ENCODE measurements around the gene TRPM1.

The TRPM1 gene

DNA sequence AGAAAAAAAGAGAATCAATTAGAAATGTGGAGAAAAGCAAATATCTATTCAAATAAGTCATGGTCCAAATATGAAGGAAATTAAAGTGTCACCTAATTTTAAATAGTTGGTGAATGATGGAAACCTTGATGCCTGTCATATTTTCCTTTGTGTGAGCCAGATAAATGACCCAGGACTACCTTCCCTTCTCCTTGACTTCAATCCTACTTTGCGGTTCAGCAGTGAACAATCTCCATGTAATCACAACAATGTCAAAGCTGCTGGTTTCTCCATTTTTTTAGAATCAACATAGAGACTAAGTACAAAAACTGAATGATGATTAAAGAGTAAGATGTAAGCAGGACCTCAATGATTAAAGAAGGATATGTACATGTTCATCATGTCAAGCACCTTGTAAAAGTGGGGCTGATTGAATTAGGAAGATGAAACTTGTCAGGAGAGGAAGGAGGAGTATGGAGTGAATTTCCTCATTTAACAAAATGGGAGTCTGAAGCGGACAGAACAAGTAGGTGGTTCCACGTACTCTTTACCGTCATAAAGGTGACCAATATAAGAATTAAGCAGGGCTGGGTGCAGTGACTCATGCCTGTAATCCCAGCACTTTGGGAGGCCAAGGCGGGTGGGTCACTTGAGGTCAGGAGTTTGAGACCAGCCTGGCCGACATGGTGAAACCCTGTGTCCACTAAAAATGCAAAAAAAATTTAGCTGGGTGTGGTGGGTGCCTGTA, 43.1 kb downstream of the TRPM1 start:
- no peak for FAIRE-seq

GRCh38 chr15:31051496-31052080, 49.9 kb downstream of the TRPM1 start:
- DNase-seq (ENCODE audit: extremely low spot score, insufficient read length, low read depth) (no peak), FAIRE-seq (no peak)

More for the DNA sequence above, 43.1 kb downstream of the TRPM1 start:
- DNase-seq (ENCODE audit: extremely low spot score, insufficient read length, low read depth): no peak

GRCh38 chr15:31050953-31051352, 50.6 kb downstream of the TRPM1 start:
- DNase-seq (ENCODE audit: extremely low spot score, insufficient read length, low read depth) (no peak), FAIRE-seq (no peak)

GRCh38 chr15:31049682-31050615, 51.6 kb downstream of the TRPM1 start:
- FAIRE-seq (no peak), DNase-seq (ENCODE audit: extremely low spot score, insufficient read length, low read depth) (no peak)

DNA sequence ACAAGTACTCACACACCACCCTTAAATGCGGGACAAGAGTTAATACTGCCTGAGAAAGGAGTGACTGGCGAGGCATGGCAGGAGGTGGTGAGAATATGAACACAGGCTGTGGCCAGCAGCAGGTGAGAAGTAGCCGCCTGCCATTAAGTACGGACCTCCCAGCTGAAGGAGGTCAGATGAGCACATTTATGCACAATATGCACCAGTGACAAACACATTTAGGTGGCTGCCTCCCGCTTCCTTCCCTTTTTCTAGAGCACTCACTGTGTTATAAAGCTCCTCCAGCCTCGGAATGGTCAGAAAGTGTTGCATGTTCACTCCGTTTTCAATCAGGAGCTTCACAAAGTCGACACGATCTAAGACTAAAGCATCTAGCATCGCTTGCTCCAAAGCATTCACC, 52.4 kb downstream of the TRPM1 start:
- DNase-seq (ENCODE audit: extremely low spot score, insufficient read length, low read depth) (no peak), FAIRE-seq (no peak)

DNA sequence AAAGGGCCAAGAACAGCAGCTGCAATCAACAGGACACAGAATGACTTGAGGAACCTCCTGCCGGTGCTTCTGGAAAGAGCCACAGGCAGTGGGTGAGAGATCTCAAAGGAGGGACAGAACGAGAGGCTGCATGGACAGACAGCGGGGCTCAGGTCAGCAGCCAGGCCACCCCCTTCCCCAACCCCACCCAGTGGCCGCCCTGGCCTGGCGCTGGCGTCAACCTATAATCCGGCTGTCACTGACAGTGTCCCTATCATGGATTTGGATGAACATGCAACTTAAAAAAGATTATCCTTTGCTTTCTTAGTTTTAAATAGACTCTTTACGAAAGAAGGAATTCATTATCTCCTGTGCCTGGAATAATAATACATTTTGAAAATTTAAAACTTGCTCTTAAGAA, 54.1 kb downstream of the TRPM1 start:
- DNase-seq (ENCODE audit: extremely low spot score, insufficient read length, low read depth) (no peak), FAIRE-seq (no peak)

DNA sequence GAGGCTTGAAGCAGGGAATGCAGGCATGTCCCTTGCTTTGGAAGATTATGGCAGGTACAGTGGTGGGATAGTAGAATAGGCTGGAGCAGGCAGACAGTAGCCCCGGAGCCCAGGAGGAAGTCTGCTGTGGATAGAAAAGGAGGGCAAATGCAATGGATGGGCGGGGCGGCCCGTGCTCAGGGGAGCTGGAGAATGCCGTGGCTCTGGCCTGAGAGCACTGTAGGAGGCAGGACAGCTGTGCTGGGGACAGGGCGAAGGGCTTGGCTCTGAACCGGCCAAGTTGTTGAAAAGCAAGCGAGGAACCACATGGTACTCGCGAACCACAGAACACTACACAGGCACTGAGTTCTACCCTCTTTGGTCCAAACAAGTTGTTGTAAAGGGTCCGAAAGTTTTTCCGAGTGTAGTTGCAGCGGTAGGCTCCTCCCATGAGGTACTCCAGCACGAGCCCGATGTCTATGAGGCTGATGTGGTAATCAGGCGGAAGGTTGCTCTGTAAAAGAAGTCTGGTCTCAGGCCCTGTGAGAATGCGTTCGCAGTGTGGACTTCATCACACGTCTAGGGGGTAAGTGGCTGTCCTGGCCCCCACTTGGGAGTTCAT, 54.7 kb downstream of the TRPM1 start:
- no peak for DNase-seq (ENCODE audit: extremely low spot score, insufficient read length, low read depth)
- no peak for FAIRE-seq

DNA sequence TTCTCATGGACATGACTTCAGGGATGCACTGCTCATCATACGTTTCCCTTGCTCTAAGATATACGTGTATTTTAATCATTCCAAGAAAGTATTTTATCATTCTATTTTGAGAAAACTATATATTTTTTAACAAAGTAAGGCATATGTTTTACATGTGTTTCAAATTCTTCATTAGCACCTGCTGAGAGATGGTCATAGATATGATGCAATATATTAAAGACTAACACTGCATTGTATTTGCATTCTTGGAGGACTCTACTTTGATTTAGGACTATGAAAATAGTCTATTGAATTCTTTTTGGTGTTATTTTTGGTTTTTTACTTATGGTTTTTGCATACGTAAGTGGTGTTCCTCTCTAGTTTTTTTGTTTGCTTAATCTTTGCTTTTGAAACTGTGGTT, 55.9 kb downstream of the TRPM1 start:
- DNase-seq (ENCODE audit: extremely low spot score, insufficient read length, low read depth) (no peak), FAIRE-seq (no peak)

GRCh38 chr15:31042751-31043150, 58.8 kb downstream of the TRPM1 start:
- FAIRE-seq (no peak), DNase-seq (ENCODE audit: extremely low spot score, insufficient read length, low read depth) (no peak)

DNA sequence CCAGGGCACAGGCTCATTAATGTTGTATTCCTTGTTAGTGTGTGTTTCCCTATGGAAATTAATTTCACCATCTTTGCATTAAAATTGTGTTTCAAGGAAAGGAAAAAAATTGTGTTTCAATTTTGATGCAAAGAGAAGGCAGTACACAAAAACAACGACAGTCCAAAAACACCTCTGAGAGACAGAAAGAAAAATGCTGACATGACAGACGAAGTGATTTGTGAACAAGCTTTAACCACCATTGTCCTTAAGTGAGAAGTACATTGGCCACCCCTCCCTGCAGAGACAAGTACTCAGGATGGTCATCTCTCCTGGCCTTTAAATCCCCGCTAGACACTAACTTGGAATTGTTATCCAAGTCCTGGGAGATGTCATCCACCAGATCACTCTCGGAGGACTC, 59.9 kb downstream of the TRPM1 start:
- FAIRE-seq: no peak

DNA sequence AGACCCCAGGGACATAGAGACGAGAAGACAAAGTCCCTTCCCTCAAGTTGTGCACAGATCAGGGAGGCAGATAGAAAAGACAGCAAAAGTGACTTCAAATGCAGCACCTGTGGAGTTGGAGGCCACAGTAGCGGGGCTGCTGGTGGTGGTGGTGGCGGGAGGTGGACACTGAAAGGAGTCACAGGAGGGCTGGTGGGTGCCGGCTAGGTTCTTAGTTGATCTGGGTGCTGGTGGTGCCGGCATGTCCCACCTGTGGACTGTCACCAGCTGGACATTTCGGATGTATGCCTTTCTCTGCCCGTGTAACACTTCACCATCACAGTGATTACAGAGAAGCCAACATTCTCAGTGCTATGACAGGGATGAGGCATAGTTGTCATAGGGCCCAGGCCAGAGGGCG, 60.9 kb downstream of the TRPM1 start:
- DNase-seq (ENCODE audit: extremely low spot score, insufficient read length, low read depth) (no peak), FAIRE-seq (no peak)

More for the DNA sequence above, 59.9 kb downstream of the TRPM1 start:
- DNase-seq (ENCODE audit: extremely low spot score, insufficient read length, low read depth): no peak

GRCh38 chr15:31039961-31040360, 61.6 kb downstream of the TRPM1 start:
- no peak for FAIRE-seq

GRCh38 chr15:31037731-31038477, 63.6 kb downstream of the TRPM1 start:
- DNase-seq (ENCODE audit: extremely low spot score, insufficient read length, low read depth): no peak
- no peak for FAIRE-seq

More at GRCh38 chr15:31039961-31040360, 61.6 kb downstream of the TRPM1 start:
- no peak for DNase-seq (ENCODE audit: extremely low spot score, insufficient read length, low read depth)

GRCh38 chr15:31036783-31037182, 64.7 kb downstream of the TRPM1 start:
- FAIRE-seq: no peak
- no peak for DNase-seq (ENCODE audit: extremely low spot score, insufficient read length, low read depth)

DNA sequence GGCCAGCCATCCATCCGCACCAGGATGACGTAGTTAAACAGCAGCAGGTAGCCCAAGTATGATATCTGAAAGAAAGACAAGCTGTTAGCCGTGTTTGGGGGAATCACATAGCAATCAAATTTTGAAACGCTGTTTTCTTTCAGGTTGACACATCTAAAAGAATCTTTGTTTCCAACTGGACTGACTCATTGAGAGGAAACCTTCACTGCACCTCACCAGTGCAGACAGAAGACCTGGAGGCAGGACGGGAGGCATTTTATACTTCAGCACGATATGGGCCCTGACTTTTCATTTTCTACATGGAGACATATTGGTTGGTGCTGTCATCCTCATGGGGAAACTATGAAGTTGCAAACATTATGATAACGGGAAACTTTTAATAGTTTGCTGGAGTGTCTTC, 65.9 kb downstream of the TRPM1 start:
- FAIRE-seq: no peak
- no peak for DNase-seq (ENCODE audit: extremely low spot score, insufficient read length, low read depth)

GRCh38 chr15:31034152-31034551, 67.4 kb downstream of the TRPM1 start:
- no peak for DNase-seq (ENCODE audit: extremely low spot score, insufficient read length, low read depth)
- FAIRE-seq: no peak

- no peak for FAIRE-seq
- DNase-seq (ENCODE audit: extremely low spot score, insufficient read length, low read depth): no peak
Observed at GRCh38 chr15:31032961-31033371, 68.6 kb downstream of the TRPM1 start.

DNA sequence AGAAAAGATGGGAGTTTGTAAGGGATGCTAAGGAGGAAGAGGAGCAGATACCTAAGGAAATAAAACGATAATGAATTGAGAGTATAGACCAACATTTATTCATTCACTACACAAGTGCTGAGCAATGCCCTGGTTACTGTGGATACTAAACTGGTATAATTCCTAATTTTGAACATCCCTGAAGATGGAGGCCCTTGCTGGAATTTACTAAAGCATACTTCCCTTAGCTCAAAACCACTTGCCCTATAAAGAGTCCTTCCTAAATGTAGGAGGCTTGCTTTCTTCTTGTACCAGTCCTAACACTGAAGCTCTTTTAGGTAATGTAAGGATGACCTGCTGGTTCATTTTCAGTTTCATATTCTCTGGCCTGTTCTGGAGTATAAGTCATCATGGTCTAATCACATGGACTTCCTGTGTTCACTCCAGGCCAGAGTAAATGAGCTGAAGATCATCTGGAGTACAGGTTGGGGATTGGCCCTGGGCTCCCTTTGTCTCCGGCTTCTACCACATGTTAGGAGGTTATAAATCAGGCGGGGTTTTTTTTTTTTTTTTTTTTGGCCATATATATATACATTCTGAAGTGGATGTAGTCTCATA, 70.0 kb downstream of the TRPM1 start:
- FAIRE-seq: peak; percentile 79
- no peak for DNase-seq (ENCODE audit: extremely low spot score, insufficient read length, low read depth)

DNA sequence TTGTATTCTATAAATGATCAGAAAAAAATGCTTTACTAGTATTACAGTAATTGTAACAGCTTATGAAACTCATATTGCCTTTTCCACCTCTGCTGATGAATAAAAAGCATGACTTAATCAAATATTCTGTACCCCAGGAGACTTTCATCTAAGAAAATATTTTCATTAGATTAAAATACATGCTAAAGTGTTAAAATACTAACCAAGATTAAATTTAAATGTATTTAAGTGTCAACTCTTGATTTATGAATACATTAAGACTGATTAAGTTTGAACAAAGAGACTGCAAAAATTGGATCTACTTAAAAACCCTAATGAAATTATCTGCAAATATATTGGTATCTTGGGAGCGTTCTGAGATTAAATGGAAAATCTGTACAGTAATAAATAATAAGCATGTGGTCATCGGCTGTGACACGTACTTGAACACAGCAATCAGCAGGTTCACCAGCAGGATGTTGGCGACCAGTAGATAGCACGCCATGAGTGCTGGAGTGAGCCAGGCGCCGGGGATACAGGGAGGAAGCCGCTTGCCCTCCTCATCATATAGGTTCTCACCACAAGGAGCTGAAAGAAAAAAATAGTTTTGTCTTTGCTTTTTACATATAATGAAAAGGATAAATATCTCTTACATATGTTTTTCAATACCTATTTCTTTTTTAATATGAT, 73.5 kb downstream of the TRPM1 start:
- no peak for FAIRE-seq
- DNase-seq (ENCODE audit: extremely low spot score, insufficient read length, low read depth): no peak
